Measurements from ENCODE around the gene TLX2. TPM values are rescaled to one million over a fixed set of nuclear protein-coding genes. Genes with fewer than 3 reads are reported as not detected.
A peak's percentile ranks its signal among the peaks of the same experiment; 100 is the strongest.

Gene TLX2
- total and polyA plus RNA-seq, 2 experiments from 2014 or later, result 0.16 to 0.21 TPM

GRCh38 chr2:74513605-74514367, 464 bp upstream of the TLX2 start (continued):
- no peak for TF ChIP-seq ZNF462 (CRISPR knock-in tag; IDR thresholded peaks at IDR 0.05)
- no peak for TF ChIP-seq POLR2AphosphoS5 (IDR thresholded peaks at IDR 0.05; ENCODE audit: low read depth)
- TF ChIP-seq ZNF114 (CRISPR knock-in tag; IDR thresholded peaks at IDR 0.05), result no peak
- TF ChIP-seq NANOG (IDR thresholded peaks at IDR 0.05; ENCODE audit: borderline replicate concordance), result no peak
- TF ChIP-seq CREB1 (CRISPR knock-in tag; IDR thresholded peaks at IDR 0.05; ENCODE audit: low read depth), result no peak
- no peak for TF ChIP-seq JUNB (IDR thresholded peaks at IDR 0.05; ENCODE audit: unreplicated experiment)

GRCh38 chr2:74515271-74515980, 1.2 kb downstream of the TLX2 start:
- Histone ChIP-seq H3K4me2 (peak overlapping the region; percentile 80), H4K20me1 (replicated peaks; ENCODE audit: insufficient read depth) (no peaks in the 10 kb centered on the region; the same call in 1 of the 2 replicates), H3K9me2 (ENCODE audit: insufficient read depth) (peaks cover 7% of the 10 kb centered on the region), H3K4me1 (ENCODE audit: insufficient read depth) (peaks cover 15% of the 10 kb centered on the region; the same call in 1 of the 2 replicates), H3F3A (replicated peaks; ENCODE audit: low read depth) (peaks cover 5% of the 10 kb centered on the region; the same call in 1 of the 2 replicates), H3K27me3 (ENCODE audit: insufficient read depth) (peaks cover 100% of the 10 kb centered on the region), H3K27ac (ENCODE audit: low read depth) (no peak overlapping the region), H3K36me3 (ENCODE audit: insufficient read depth) (no peaks in the 10 kb centered on the region), H3K4me3 (peak overlapping the region; percentile 57), H3K79me2 (replicated peaks; ENCODE audit: insufficient read depth) (no peaks in the 10 kb centered on the region), H2AFZ (peak overlapping the region; percentile 94)
- Mint-ChIP-seq H3K36me3 (ENCODE audit: low read depth) (peaks cover 8% of the 10 kb centered on the region), H3K9me3 (peaks cover 24% of the 10 kb centered on the region), H3K4me3 (peak overlapping the region; percentile 70), H3K4me1 (peaks cover 11% of the 10 kb centered on the region), H3K27ac (no peak overlapping the region), H3K27me3 (ENCODE audit: insufficient read depth, low read depth, poor library complexity) (peaks cover 90% of the 10 kb centered on the region)
- ATAC-seq, result peak; percentile 37
- peak; percentile 69 for DNase-seq (ENCODE audit: low spot score)
- TF ChIP-seq CREB1 (CRISPR knock-in tag; IDR thresholded peaks at IDR 0.05; ENCODE audit: low read depth) (peak; percentile 45), REST (IDR thresholded peaks at IDR 0.05; ENCODE audit: unreplicated experiment) (no peak), EZH2 (IDR thresholded peaks at IDR 0.05; ENCODE audit: low read depth, unreplicated experiment) (peak; percentile 93), ZNF114 (CRISPR knock-in tag; IDR thresholded peaks at IDR 0.05) (no peak), EZH2phosphoT487 (IDR thresholded peaks at IDR 0.05; ENCODE audit: unreplicated experiment) (peak; percentile 68), ETS1 (IDR thresholded peaks at IDR 0.05) (no peak), NANOG (IDR thresholded peaks at IDR 0.05; ENCODE audit: borderline replicate concordance) (no peak)
